GM19043 (cell line): ENCODE data around the gene ZNF804B.

Experiments
- ATAC-seq: cut with Tn5 transposase; IDR thresholded peaks from one replicate; pipeline ENCODE4 v1.9.1; 2021; ENCODE audit warnings: low read depth; ENCODE audit not compliant: unreplicated experiment

Gene ZNF804B

DNA sequence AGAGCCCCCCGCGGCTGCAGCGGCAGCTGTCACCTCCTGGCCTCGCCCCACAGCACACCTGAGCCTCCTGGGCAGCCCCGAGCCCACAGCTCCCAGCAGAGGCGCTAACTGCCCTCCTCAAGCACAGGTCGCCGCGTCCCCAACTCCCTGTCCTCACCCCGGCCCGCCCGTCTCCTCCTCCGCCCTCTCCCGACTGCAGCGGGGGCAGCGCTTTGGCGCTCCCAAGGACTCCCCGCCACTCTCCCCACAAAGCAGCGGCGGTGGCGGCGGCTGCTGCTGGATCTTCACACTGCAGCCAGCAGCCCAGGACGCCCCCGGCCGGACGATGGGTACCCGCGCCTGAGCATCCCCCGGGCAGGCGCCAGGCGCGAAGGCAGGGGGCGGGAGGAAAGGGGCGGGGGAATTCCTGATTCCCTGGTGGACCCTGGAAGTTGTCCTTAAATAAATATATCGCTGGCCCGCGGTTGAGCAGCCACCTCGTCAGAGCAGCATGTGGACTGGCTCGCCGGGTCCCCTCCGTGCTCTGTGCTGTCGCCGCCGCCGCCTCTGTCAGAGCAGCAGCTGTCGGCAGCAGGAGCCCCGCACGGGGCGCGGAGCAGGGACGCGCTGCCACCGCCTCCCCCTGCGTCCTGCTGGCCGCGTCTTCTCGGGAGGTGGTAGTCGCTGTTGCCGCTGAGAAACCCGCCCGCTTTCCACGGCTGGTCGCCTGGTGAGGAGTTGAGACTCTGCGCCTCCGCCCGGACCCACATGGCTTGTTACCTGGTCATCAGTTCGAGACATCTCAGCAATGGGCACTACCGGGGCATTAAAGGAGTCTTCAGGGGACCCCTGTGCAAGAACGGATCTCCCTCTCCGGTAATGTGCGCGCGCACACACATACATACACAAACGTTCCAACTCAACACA is at the start of gene ZNF804B:
Gene ZNF804B, plus strand, starts transcription at position 471 of the 906 bp plus-strand sequence. Its CDS starts 277 bp downstream, at position 748.
- no peak for ATAC-seq

DNA sequence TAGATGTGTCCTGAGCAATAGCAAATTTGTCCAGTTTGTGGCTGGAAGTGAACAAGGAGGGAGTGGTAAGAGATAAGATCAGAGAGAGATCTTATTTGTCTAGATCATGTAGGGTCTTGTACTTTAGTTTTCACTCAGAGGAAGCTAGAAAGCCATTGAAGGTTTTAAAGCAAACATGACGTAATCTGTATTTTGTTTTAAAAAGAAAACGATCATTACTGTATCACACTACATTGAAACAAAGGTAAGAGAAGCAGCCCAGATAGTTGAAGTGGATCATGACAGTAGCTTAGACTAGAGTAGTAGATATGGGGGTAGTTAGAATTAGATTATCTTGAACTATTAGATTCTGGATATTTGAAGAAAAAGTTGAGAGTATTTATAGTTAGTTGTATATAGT is 23.6 kb upstream of the ZNF804B start:
- ATAC-seq = no peak

DNA sequence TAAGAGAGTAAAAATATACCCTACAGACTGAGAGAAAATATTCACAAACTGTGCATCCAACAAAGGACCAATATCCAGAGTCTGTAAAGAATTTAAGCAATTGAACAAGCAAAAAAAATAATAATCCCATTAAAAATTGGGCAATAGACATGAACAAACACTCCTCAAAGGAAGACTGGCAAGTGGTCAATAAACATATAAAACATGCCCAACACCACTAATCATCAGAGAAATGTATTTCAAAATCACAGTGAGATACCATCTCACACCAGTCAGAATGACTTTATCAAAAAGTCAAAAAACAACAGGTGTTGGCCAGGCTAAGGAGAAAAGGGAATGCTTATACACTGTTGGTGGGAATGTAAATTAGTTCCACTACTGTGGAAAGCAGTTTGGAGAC is 21.9 kb upstream of the ZNF804B start:
- ATAC-seq = no peak

DNA sequence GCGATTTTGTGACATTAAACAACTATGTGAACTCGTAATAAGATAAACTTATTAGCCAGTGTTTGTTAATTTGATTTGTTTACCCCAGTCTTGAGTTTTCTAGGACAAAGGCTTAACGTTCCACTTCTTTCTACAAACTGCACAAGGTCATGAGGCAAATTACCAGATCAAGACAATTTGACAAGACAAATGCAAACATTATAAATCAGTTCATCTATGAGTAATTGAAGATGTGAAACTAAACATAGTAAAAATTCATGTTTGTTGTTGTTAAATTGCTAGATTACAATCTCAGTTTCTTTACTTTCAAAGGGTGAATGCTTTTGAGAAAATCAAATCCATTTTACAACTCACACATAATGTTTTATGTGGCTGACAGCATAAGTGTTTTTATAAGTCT is 13.4 kb upstream of the ZNF804B start:
- ATAC-seq = no peak

DNA sequence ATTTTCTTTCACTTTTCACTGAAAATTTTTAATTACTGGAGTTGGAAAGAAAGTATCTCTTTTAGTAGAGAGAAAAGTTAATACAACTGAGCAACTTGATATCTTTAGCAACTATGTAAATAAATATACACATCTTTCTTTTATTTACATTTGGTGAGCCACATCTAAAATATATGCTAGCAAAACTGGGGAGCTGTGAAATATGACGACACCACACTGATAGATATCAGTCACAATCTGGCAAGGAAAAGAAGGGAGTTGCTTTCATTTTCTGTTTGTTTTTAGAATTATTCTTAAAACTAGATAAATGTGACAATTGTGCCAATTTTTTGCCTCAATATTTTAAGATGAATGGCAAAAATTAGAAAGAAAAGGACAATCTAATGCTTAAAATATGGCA is 2.7 kb upstream of the ZNF804B start:
- ATAC-seq = no peak

DNA sequence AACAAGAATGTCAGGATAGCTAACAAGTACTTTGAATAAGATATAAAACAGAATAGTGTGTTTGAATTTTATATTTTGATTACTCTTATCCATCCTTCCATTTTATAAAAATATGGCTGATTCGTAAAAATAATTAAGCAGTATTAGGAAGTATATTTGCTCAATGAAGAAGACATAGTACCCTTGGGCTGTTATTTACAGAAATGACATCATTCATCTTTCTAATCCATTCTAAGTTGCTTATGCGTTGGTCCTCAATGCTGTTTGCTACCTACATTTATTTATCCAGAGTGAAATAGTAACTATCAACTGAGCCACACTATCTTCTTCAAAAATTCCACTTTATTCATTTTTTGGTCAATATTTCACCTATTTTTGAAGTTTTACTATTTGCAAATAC is 2.1 kb upstream of the ZNF804B start:
- no peak for ATAC-seq

DNA sequence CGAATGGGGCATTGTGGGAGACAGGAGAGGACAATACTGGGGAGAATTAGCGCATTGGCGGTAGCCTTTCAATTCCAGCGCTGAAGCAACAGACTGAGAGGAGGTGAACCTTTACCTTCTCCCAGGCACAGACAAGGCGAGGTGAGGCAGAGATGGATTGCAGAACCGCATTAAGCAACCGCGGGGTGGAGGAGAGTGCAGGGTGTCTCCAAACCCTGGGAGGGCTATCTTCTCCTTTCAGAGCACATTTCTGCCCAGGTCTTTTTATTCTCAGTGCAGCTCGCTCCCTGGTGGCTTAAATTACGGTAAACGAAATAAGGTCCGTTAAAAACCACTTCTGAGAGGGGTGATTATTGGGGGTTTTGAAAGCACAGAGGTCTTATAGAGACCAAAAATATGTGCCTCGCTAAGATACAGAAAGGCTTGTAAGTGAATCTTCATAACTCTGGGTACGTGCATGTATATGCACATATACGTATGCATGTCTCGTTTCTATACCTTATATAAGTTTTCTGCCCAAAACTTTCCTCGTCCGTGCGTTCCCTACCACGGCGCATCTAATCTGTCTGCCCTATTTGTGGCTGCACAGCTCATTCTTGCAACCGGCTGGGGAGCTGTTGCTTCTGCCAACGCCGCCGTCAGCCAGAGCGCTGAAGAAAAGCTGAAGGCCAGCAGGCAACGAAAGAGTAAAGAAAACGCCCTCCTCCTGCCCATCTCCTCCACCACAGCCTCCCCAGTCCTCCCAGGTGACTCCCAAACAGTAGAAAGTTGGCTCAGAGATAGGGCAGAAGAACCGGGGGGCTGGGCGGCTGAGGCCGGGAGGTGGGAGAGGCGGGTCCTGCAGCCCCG is 895 bp upstream of the ZNF804B start:
- ATAC-seq = no peak

DNA sequence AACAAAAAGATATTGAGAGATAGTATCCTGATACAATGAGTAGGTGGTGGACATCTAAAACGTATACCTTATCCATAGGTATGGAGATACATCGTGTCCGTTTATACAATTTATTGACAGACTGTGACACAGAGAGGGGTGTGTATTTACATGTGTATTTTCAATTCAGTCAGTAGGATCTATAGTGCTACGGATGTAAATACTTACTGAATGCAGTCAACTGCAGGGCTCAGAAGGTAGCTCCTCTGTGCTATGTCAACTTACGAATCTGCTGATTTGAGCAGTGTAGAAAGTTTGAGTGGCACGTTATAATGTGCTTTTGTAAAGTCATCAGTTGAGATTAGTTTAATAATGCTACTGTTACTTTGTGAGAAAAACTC is 626 bp downstream of the ZNF804B start:
- no peak for ATAC-seq

DNA sequence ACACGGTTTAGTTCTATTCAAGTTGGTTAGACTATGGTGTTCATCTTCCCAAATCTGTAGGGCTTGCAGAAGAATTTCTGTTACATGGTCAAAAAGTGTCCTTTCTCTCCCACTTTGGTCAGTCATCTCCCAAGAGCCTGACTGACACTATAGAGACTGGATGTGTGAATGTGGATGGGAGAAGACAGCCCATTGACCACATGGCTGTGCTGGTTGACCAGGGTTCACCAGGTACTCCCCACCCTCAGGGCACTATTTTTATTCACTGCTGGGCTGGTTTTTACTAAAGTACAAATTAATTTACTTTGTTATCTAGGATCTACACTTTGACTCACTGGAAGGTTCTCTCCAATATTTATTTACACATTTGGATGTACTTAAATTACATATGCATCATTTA is 2.3 kb downstream of the ZNF804B start:
- no peak for ATAC-seq

DNA sequence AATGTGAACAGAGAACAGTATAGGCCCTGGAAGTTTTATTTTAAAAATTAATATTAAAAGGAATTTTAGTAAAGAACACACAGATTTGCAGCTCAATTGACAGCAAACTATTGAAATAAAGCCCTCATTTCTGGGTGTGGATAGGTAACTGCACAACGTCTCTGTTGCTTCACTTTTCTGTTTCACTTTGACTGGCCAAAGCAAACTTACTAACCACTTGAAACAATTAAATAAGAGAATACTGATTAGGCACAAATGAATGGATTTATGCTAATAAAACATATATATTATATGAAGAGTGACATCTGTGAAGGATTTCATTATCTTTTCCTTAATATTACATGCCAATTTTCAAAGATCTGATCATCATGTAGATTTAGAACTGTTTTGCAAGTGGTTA is 11.9 kb downstream of the ZNF804B start:
- no peak for ATAC-seq

DNA sequence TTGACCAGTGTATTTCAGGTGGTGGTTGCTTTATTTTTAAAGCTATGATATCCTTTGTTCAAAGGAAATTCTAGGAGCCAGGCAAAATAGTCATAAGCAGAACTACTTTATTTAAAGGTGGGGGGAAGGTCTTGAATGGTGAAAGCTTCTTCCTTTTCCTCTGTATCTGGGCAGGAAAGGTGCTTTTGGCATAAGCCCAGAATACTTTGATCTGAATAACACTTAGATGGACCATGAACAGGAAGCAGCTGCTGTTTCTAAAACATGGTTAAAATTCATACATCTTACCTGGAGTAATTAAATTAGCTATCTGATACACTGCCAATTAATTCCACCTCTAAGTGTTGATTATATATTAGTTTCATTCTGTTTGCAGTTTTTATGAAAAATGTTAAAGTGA is 13.3 kb downstream of the ZNF804B start:
- no peak for ATAC-seq

DNA sequence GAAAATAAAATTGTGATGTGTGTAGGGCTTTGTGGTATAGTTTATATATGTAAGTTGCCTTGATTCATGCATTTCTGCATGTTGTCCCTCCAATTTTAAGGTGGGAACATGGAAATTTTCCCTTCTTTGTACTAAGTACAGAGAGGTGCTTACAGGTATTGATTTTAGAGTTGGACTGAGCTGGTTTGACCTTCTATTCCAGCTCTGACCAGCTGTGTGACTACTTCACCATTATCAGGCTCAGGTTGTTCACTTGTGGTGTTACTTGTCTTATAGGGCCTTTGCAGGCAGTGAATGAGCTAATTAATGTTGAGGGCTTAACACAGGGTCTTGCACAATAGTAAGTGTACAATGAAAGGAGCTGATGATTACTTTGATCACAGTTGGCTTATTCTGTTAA is 16.3 kb downstream of the ZNF804B start:
- no peak for ATAC-seq

DNA sequence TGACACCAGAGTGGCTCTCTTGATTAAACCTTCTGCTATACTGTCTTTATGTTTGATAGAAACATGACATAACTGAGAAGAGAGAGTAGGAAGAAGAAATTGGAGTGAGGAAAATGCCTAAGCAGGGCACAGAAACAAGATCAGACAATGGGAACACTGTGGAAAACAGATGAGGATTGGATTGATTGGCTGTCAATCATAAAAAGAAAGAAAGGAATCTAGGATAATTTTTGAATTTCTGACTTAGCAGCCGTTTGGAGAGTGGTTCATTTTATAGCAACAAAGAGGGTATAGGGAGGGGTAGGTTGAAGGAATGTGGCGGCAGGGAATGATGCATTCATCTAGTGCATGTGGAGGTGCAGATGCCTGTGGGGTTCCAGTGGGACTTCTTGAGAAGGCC is 28.3 kb downstream of the ZNF804B start:
- no peak for ATAC-seq

DNA sequence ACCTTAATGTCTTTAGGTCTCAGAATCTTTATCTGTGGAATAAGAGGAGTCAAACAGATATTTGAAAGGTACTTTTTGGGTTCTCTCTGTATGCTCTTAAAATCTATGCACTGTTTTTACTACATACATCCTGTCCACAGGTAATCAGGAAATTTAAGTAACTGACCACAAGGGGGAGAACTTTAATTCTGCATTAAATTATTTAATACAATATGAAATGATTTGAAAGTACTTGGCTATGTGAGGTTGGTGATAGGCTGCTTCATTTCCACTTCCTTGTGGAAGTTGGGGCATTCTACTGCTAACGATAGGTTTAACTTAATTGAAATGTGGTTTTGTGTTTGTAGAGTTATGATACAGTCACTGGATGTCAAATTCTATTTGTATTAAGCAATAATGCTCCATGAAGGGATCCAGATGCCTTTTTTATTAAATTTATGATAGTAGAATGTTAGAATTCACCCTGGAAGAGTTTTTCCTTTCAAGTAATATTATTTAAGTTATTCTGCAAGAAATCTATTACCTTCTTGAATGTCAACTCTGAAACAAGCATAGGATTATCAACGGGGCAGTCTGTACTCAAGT is 30.1 kb downstream of the ZNF804B start:
- no peak for ATAC-seq

DNA sequence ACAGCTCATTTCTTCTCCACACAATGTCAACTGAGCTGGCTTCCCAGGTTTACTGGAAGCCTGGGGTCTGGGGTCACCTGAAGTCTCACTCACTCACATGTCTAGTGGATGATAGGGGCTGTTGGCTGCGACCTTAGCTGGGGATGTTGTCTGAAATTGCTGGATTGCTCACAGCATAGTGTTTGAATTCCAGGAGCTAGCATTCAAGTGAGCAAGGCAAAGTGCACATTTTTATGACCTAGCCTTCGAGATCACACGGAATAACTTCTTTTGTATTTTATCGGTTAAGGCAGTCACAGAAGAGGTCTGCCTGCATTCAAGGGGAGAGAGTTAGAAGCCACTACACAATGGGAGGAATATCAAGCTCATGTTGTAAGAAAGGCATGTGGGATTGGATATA is 32.4 kb downstream of the ZNF804B start:
- ATAC-seq = no peak

DNA sequence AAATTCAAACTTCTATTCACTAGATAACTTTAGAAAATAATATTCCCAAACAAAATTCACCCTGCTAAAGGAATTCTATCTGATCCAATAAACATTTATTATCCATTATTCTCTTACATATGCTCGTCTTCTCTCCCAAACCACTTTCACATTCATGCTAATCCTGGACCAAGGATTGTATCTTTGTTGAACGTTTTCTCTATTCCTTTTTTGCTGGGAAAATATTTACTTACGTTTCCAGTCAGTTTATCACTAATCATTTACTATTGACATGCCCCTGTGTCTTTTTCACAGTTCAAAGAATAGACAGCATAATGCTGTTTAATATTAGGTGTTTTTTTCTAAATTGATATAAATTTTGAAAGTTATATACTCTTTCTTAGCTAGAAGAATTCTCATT is 32.9 kb downstream of the ZNF804B start:
- ATAC-seq = no peak

DNA sequence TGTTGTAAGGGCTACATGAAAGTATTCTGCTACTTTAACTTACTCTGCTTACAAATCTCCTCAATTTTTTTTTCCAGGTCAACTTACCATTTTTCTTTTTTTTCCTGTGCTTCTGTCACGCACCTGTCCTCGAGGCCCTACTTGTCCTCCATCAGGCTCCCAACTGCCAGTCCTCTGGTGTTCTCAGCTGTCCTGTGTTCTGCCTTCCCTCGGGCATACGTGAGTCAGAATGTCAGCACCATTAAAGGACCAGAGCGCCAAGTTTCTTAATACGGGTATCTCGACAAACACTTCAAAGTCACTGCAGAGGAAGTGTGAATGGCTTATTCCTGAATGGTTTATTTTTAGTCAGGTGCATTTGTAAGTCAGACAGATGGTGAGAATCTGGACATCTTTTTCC is 36.1 kb downstream of the ZNF804B start, which contains the start of gene TEX47:
Gene TEX47, minus strand, starts transcription at position 185 of the 400 bp plus-strand sequence. CDS start 795 bp downstream, outside the sequence.
- no peak for ATAC-seq

DNA sequence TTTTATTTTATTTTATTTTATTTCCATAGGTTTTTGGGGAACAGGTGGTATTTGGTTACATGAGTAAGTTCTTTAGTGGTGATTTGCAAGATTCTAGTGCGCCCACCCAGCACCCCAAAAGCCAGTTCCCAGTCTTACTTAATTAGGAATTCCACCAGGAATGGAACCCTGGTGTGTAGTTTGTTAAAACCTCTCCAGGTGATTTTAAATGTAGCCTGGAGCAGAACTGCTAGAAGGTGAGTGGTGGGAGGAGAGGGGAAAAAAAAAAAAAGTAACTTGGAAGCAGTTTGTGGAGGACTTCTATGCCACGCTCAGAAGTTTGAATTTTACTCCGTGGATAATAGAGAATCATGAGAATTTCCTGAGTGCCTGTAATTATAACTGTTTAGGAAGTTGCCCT is 41.5 kb downstream of the ZNF804B start:
- ATAC-seq = no peak

DNA sequence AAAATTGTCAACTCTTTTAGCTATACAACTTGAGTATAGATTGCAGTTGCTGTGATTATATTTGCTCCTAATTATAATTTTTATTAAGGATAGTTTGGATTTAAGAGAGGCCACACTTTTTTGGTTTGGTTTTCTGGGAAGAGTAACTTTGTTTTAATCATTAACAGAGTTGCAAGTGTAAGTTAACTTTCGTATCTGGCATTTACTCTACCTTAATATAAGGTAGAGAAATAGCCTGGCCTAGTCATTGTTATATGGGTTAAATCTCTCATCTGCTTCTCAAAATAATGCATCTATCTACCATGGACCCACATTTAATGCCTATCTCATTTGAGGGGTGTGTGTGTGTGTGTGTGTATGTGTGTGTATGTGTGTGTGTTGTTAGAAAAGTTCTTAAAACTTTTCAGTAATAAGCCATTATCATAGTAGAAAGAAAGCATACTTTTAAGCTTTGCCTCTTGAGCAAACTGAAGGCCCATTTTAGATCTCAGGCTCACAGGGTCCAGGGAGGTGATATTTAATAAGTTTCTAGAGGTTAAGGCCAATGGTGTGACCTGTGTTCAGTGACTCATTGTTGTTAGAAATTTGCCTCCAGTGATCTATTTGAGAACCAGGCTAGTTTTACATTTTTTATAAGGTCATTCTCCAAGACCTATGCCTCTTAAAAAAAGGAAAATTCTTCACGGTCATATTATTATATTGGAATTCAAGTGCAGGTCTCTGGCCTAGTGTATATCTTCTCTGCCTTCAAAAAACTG is 47.0 kb downstream of the ZNF804B start:
- no peak for ATAC-seq

DNA sequence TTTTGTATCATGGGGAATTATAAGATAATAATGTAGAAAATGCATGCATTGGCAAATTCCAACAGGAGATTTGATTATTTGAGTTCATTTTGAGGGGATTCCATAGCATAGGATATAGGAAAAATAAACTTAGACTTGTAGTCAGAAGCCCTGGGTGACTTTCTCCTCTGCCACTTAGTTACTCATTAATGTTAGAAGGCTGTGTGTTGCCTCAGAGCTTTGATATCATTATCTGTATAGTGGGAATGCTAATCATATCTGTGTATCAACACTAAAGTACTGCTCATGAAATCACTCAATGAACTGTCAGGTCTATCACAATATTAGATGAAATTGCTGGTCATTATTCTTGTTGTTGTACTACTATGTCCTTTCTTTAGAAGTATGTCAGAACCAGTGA is 59.1 kb downstream of the ZNF804B start:
- ATAC-seq = no peak
